Globus pallidus (tissue), 1 donor: Measurements from ENCODE around the gene ATP6V1B1.
"Not testable (repeated sequence)": the region's sequence is repeated elsewhere in the genome, so short reads cannot be mapped to it uniquely, and the experiment has no call there.

Source experiments
- DNase-seq: peaks from one replicate; pipeline ENCODE4 v3.0.0-alpha.2; 2015; ENCODE audit warnings: low spot score

The ATP6V1B1 gene

GRCh38 chr2:71011786-71012185 lies 76.1 kb downstream of the ATP6V1B1 start:
- DNase-seq, result not testable (repeated sequence)
